Measurements from ENCODE around the gene TOMM20. TPM values are rescaled to one million over a fixed set of nuclear protein-coding genes. Genes with fewer than 3 reads are reported as not detected.

The TOMM20 gene
- total RNA-seq, 1 donor from 2014 or later = 89.1 TPM

- no peaks in the 10 kb centered on the region for H3K9me3 Mint-ChIP-seq (ENCODE audit: low read depth)
- TF ChIP-seq CTCF (IDR thresholded peaks at IDR 0.05) = no peak
- no peak for DNase-seq (ENCODE audit: low spot score)
- no peaks in the 10 kb centered on the region for H3K27me3 Mint-ChIP-seq (ENCODE audit: low read depth)
- peaks cover 27% of the 10 kb centered on the region for H3K36me3 Mint-ChIP-seq (ENCODE audit: low read depth)
- no peak overlapping the region for H3K4me3 Mint-ChIP-seq (ENCODE audit: unreplicated experiment)
- H3K27ac Mint-ChIP-seq (ENCODE audit: unreplicated experiment) = no peak overlapping the region
- peaks cover 34% of the 10 kb centered on the region for H3K4me1 Mint-ChIP-seq (ENCODE audit: low read depth)
These were observed 20.4 kb downstream of the TOMM20 start for GRCh38 chr1:235108185-235108593.

- Mint-ChIP-seq H3K9me3 (ENCODE audit: low read depth) (no peaks in the 10 kb centered on the region), H3K27me3 (ENCODE audit: low read depth) (no peaks in the 10 kb centered on the region), H3K36me3 (ENCODE audit: low read depth) (peaks cover 21% of the 10 kb centered on the region), H3K27ac (ENCODE audit: unreplicated experiment) (peak overlapping the region; percentile 37), H3K4me3 (ENCODE audit: unreplicated experiment) (no peak overlapping the region), H3K4me1 (ENCODE audit: low read depth) (peaks cover 28% of the 10 kb centered on the region)
- DNase-seq (ENCODE audit: low spot score) = no peak
- TF ChIP-seq CTCF (IDR thresholded peaks at IDR 0.05) = no peak
These were observed 21.1 kb downstream of the TOMM20 start for GRCh38 chr1:235107368-235108184.

GRCh38 chr1:235106457-235106856 lies 22.2 kb downstream of the TOMM20 start:
- peaks cover 19% of the 10 kb centered on the region for H3K4me1 Mint-ChIP-seq (ENCODE audit: low read depth)
- no peak overlapping the region for H3K4me3 Mint-ChIP-seq (ENCODE audit: unreplicated experiment)
- H3K27me3 Mint-ChIP-seq (ENCODE audit: low read depth) = no peaks in the 10 kb centered on the region
- peaks cover 20% of the 10 kb centered on the region for H3K36me3 Mint-ChIP-seq (ENCODE audit: low read depth)
- DNase-seq (ENCODE audit: low spot score) = no peak
- no peaks in the 10 kb centered on the region for H3K9me3 Mint-ChIP-seq (ENCODE audit: low read depth)
- H3K27ac Mint-ChIP-seq (ENCODE audit: unreplicated experiment) = no peak overlapping the region
- no peak for TF ChIP-seq CTCF (IDR thresholded peaks at IDR 0.05)

GRCh38 chr1:235105051-235106043 lies 23.3 kb downstream of the TOMM20 start:
- no peaks in the 10 kb centered on the region for H3K9me3 Mint-ChIP-seq (ENCODE audit: low read depth)
- H3K27me3 Mint-ChIP-seq (ENCODE audit: low read depth) = no peaks in the 10 kb centered on the region
- H3K27ac Mint-ChIP-seq (ENCODE audit: unreplicated experiment) = peak overlapping the region; percentile 12
- no peak for DNase-seq (ENCODE audit: low spot score)
- H3K4me3 Mint-ChIP-seq (ENCODE audit: unreplicated experiment) = no peak overlapping the region
- TF ChIP-seq CTCF (IDR thresholded peaks at IDR 0.05) = no peak
- H3K4me1 Mint-ChIP-seq (ENCODE audit: low read depth) = peaks cover 15% of the 10 kb centered on the region
- peaks cover 15% of the 10 kb centered on the region for H3K36me3 Mint-ChIP-seq (ENCODE audit: low read depth)

GRCh38 chr1:235102993-235103411 lies 25.6 kb downstream of the TOMM20 start:
- no peak for DNase-seq (ENCODE audit: low spot score)
- Mint-ChIP-seq H3K4me3 (ENCODE audit: unreplicated experiment) (no peak overlapping the region), H3K9me3 (ENCODE audit: low read depth) (no peaks in the 10 kb centered on the region), H3K27me3 (ENCODE audit: low read depth) (no peaks in the 10 kb centered on the region), H3K36me3 (ENCODE audit: low read depth) (peaks cover 3% of the 10 kb centered on the region), H3K27ac (ENCODE audit: unreplicated experiment) (no peak overlapping the region), H3K4me1 (ENCODE audit: low read depth) (peaks cover 15% of the 10 kb centered on the region)
- TF ChIP-seq CTCF (IDR thresholded peaks at IDR 0.05) = no peak

All from chondrocyte (in vitro differentiated cells).